ENCODE data around the gene TSPAN9. TPM values are rescaled to one million over a fixed set of nuclear protein-coding genes. Genes with fewer than 3 reads are reported as not detected.

TSPAN9 gene
- total RNA-seq, 1 experiment from 2014 or later: 28.7 TPM

GRCh38 chr12:3140284-3140683 is 63.1 kb downstream of the TSPAN9 start:
- DNase-seq (ENCODE audit: low read depth): no peak

DNA sequence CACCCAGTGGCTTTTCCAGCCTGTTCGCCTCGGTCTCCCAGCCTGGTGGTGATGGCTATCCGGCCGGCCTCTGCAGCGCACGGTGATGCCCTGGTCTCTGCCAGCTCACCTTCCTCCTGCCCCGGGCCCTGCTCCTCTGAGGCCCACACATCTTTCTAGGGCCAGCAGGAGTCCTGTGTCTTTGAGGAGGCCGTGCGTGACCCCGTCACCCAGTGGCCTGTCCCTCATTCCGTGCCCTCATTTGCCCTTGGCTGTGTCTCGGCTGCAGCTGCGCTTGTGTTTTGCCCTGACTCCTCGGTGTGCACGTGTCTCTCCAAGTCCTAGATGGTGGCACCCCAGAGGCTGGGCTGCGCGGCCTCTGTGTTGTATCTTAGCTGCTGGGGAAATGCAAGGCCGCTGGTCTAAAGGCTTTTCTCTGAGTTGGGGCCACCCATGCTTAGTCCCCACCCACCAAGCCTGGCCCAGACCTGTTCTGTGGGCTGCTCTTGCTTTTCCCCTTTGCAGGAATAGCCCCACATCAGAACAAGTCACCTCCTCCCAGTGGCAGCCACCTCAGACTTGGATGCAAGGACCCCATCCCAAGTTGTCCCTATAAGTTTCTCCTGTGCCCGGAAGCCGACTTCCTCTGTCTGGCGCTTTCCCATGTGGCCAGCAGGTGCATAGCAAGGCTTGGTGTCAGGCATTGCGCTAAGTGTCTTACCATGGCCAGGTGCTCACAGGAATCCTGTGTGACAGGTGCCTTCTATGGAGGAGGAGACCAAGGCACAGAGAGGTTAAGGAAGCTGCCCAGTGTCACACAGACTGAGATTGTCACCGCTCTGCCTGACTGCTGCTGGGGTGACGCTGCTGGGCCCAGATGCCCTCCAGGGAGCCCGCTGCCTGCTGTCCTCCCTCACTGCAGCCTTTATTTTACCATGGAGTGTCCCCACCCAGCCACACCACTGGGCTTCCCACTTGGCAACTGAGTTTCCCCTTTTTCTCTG is 64.5 kb downstream of the TSPAN9 start:
- DNase-seq (ENCODE audit: low read depth): no peak

- DNase-seq (ENCODE audit: low read depth): peak; percentile 43
Observed at GRCh38 chr12:3142386-3142785, 65.2 kb downstream of the TSPAN9 start.

GRCh38 chr12:3144495-3144894 is 67.3 kb downstream of the TSPAN9 start:
- no peak for DNase-seq (ENCODE audit: low read depth)

GRCh38 chr12:3145033-3145432 is 67.9 kb downstream of the TSPAN9 start:
- DNase-seq (ENCODE audit: low read depth): no peak

- DNase-seq (ENCODE audit: low read depth): no peak
Observed at GRCh38 chr12:3145546-3146310, 68.5 kb downstream of the TSPAN9 start.

DNA sequence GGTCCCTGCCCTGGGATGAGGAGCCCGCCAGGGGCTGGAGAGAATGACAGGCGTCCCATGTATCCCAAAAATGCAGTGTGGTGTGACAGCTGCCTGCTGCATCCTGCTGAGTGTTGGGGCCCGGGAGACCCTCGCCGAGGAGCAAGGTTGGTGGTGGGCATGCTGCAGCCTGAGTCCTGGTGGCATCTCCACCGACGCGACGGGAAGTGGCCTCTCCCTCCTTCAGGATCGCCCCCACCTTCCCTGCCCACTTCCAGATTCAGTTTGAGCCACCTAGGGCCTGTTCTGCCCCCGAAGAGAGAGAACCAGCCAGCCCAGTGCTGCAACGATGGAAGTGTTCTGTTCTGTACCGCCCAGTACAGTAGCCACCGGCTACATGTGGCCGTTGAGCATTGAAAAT is 70.1 kb downstream of the TSPAN9 start:
- DNase-seq (ENCODE audit: low read depth): no peak

DNA sequence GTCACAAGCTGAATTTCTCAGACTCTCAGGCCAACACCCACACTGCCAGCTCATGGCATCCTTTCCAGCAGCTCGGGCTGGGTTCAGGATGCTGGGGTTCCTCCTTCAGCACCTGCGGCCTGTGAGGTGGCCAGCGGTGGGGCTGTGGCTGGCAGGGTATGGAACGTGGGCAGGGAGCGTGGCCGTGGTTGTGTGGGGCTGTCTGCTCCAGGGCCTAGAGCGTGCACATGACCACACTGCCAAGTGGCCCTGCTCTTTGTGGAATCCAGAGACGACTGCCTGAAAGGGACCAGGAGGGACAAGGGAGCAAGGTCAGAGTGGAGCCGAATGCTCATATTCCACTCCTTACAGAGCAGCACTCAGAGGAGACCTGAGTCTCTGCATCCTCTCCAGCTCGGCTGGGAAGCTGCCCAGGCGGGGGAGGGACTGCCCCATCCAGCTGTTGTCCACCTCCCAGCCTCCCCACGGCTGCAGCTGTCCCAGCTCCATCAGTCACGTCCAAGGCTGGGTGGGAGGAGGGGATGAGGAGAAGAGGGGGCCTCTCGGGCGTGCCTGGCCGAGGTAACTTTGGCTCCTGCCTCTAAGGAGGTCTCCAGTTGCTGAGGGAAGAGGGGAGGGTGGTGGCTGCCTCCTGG is 71.3 kb downstream of the TSPAN9 start:
- peak; percentile 85 for DNase-seq (ENCODE audit: low read depth)

GRCh38 chr12:3149515-3150307 is 72.5 kb downstream of the TSPAN9 start:
- DNase-seq (ENCODE audit: low read depth): no peak

DNA sequence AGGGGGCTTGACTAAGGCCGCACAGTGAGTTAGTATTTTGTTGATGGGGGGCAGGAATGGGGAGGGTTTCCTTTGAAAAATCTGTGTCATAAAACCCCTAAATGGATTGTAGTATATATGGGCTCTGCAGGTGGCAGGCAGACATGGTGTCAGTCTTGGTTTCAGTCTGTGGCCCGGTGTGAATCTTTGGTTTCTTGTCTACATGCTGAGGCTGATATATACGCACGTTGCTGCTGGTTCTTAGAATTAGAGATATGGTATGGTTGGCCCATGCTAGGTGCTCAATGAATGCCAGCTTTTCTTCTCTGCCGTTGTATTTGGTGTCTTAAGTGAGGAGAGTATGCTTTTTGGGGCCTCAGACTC is 73.1 kb downstream of the TSPAN9 start:
- no peak for DNase-seq (ENCODE audit: low read depth)

DNA sequence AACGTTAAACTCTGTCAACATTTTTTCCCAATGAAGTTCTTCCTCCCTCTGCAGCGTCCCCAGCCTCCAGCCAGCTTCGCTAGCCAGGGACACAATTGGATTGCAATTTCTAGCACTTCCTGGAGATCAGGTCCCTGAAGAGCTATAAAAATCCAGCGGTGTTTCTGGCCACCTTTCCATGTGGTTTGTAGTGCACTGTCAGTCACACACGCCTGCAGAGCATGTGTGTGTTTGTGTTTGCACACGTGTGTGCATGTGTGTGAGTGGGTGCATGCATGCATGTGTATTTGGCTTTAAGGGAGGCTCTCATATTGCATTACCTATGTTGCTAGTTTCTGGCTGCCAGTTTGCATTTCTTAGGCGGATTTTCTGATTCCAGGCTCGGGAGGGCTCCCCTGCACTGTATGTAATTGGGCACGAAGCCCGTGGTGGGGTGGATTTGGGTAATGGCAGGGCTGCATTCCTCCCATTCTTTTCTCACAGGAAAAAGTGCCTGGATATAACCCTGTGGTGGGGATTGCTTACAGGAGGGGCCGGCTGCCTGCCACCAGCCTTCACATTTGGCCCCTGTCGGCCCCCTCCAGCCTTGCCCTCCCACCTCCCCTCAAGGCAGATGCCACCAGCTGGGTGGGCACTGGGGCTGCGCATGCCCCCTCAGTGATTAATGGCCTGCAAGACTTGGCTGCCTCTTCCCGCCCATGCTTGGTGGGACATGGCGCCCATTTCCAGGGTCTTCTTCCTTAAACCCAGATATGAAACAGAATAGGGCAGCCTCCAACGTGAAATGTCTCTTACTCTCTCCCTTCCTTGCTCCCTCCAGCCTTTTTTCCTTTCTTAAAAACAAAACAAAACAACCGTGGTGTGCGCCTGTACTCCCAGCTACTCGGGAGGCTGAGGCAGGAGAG is 74.0 kb downstream of the TSPAN9 start:
- peak; percentile 60 for DNase-seq (ENCODE audit: low read depth)

- DNase-seq (ENCODE audit: low read depth): peak; percentile 43
Observed at GRCh38 chr12:3152011-3152511, 74.9 kb downstream of the TSPAN9 start.

DNA sequence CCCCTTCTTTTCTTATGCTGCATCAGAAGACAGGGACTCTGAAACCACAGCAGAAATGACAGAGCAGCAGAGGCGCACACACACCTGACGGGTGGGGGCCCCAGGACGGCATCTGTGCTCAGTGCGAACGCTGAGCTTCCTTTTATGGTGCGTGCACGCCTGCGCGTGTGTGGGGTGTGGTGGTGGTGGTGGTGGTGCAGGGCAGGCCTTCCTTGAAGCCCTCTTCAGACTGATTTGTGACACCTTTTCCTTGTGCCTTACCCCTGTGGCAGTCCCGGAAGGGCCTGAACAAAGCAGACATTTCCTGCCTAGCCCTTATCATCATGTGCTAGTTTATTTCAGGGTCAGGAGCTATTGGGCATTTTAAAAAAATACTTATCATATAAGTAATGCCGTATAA is 75.7 kb downstream of the TSPAN9 start:
- no peak for DNase-seq (ENCODE audit: low read depth)

DNA sequence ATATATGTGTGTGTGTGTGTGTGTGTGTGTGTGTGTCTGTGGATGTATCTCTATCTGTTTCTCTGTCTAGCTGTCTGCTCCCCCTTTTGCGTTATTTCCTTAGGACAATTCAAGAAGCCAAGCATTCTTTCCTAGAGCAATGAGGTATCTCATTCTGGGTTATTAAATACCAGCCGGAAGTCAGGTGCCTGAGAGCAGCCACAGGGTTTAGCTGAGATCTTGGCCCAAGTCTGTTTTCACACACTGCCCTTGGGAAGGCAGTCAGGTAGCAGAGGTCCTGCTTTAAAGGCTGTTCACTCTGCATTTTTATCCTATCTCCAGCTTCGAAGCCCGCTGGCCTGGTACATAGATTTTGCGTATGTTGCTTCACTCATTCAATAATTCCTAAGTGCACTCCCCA is 76.8 kb downstream of the TSPAN9 start:
- DNase-seq (ENCODE audit: low read depth): no peak

DNA sequence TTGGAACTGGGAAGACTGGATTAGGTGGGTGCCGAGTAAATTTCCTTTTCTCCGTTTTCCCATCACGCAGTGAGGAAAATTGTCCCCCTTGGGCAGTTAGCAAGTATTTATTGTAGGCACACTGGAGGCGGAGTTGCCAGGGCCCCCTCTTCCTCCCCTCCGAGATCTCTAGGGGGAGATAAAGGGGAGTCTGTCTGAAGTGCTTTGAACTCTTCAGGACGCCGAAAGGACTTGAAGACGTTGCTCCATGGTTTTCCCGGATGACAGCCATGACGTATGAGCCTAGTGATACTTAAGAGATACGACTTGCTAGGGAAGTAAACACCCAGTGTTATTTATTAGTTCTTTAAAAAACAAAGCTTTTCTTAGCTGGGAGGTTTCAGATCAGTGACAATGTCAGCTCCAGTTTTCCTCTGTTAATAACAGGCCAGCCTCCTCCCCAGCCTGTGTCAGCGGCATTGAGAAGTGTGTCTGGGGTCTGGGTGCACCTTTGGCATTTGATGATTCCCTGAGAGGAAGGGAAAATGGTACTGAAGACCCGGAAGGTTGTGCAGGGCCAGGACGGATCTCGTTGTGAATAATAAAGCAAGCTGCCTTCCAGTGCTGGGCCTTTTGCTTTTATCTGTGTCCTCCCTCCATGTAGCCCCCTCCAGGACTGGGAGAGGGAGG is 78.7 kb downstream of the TSPAN9 start:
- DNase-seq (ENCODE audit: low read depth): no peak

GRCh38 chr12:3157581-3158323 is 80.6 kb downstream of the TSPAN9 start:
- no peak for DNase-seq (ENCODE audit: low read depth)

GRCh38 chr12:3158851-3159465 is 81.8 kb downstream of the TSPAN9 start:
- DNase-seq (ENCODE audit: low read depth): no peak

GRCh38 chr12:3160081-3160480 is 82.9 kb downstream of the TSPAN9 start:
- no peak for DNase-seq (ENCODE audit: low read depth)

Data from LHCN-M2 (cell line).